ENCODE data around the gene TCF12.

The TCF12 gene

DNA sequence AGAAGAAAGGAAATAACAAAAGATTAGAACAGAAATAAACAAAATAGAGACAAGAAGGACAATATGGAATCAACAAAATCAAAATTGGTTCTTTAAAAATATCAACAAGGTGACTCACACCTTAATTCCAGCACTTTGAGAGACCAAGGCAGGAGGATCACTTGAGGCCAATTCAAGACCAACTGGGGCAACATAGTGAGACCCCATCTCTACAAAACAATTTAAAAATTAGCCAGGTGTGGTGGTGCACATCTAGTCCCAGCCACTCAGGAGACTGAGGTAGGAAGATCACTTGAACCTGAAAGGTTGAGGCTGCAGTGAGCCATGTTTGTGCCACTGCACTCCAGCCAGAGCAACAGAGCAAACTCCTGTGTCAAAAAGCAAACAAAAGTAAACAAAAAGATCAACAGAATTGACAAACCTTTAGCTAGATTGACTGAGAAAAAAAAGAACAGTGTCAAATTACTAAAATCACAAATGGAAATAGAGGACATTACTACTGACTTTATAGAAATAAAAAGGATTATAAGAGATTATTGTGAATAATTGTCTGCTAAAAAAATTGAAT is 267.1 kb downstream of the TCF12 start:
- no peak for DNase-seq

DNA sequence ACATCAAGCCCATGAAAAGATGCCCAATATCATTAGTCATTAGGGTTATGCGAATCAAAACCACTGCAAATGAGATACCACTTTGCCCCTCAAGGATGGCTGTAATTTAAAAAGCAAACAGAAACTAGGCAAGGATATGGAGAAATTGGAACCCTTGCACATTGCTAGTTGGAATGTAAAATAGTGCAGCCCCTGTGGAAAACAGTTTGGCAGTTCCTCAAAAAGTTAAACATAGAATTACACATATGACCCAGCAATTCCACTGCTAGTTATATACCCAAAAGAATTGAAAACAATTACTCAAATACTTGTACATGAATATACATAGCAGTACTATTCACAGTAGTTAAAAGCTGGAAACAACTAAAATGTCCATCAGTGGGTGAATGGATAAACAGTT is 271.0 kb downstream of the TCF12 start:
- DNase-seq, result no peak

DNA sequence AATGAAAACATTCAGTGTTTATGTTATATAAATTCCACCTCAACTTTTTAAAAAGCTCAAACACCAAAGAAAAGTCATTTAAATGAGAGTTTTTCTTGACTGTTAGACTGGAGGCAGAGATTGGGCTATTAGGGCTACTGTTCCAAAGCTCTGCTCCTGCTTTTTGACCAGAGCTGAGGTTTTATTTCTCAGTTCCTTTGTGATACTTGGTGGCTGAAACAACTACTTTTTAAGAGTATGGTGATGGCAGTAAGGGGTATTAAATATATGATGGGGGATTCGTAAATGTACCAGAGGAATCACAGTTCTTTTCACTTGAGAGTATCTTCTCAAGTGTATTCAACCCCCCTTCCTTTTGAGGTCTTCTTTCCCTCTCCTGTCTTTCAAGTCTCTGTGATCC is 271.8 kb downstream of the TCF12 start:
- no peak for DNase-seq

DNA sequence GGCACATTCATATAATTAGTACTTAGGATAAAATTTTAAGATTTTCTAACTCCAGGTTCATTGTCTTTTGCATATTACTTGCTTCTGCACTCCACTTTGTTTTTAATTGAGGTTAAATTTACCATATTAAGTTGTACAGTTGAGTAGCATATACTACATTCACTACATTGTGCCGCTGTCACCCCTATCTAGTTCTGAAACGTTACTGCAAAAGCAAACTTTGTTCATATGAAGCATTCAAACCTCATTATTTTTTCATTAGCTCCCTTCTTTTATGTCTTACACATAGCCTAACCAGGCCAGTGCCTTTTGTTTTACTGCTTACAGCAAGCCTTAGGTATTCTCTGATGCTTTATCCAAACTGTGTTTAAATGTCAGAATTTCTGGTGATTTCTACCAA is 274.7 kb downstream of the TCF12 start:
- no peak for DNase-seq

GRCh38 chr15:57195326-57195725 is 276.9 kb downstream of the TCF12 start:
- DNase-seq, result no peak

DNA sequence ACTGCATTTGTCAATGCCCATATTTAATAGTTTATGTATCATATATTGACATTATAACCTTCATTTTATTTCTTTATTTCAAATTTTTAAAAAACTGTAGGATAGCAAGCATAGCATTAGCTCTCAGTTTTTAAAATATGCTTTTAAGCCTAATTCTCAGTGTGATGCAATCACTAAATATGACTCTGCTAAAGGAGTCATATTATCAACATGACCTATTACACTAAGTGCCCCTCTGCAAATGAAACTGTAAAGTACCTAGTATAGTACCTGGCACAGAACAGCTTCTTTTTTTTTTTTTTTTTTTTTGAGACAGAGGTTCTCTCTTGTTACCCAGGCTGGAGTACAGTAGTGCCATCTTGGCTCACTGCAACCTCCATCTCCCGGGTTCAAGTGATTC is 278.4 kb downstream of the TCF12 start:
- DNase-seq, result peak; percentile 6

DNA sequence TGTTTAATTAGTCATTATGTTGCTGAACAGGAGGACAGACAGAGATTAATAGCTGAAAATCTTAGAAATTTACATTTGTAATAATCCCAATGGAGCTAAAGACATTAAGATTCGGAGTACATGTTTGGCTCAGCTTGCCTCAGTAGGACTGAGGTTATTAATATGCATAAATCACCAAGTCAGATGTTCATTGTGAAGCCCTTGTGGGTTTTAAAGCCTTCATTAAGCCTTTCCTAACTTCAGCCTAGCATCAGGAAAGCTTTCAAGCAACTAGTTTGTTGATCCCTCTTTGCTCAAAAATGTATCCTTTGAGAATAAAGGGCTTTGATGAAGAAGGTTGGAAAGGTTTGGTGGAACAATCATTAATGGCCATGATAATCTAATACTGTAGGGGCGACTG is 279.7 kb downstream of the TCF12 start:
- DNase-seq, result no peak

- peak; percentile 82 for DNase-seq
Measured at GRCh38 chr15:57198654-57199291, 280.3 kb downstream of the TCF12 start.

DNA sequence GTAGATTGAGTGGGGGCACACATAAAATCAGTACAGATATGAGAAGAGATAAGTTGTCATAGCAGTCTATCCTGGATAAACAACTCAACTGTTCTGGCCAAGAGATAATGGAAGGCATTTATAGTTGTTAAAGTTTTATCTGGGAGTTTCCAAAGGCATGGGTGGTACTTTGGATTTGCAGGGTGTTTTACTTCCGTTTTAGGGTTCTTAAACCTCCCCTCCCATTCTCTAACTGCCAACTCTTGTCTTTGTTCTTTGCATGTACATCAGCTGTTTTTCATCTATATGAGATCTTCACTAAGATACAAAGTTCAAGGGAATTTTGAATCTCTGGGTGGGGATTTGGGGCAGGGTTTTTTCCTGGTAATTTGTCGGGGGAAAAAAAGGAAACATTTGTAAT is 283.1 kb downstream of the TCF12 start:
- no peak for DNase-seq

DNA sequence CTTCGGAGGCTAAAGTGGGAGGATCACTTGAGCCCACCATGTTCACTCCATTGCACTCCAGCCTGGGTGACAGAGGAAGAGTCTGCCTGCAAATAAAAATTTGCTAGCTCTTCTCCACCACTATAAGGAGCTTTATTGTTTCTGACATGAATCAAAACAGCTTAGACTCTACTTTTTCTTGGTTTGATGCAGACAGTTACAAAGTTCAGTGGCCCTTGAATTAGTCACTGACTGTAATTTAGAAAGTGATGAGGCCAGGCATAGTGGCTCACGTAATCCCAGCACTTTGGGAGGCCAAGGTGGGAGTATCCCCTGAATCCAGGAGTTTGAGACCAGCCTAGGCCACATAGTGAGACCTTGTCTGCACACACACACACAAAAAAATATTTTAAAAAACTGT is 285.5 kb downstream of the TCF12 start:
- DNase-seq, result no peak

GRCh38 chr15:57205027-57205855 is 286.8 kb downstream of the TCF12 start:
- DNase-seq, result no peak

GRCh38 chr15:57205996-57206395 is 287.6 kb downstream of the TCF12 start:
- DNase-seq, result no peak

DNA sequence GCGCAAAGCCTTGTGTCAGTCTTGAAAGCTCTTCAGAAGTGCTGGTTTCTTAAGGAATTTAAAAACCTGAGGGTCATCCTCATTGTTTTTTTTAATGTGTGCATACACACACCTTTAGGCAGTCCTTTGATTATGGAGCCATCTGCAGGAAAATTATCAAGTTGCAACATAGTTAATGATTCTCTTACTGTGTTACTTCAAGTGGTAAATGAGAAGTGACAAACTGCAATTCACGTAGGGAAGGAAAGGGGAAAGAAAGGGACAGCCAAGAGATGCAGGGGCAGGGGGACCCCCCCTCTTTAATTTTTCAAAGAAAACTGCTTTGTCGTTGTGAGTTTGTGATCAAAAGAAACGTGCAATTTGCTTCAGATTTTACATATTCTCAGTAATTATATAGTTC is 295.4 kb downstream of the TCF12 start:
- DNase-seq, result no peak

DNA sequence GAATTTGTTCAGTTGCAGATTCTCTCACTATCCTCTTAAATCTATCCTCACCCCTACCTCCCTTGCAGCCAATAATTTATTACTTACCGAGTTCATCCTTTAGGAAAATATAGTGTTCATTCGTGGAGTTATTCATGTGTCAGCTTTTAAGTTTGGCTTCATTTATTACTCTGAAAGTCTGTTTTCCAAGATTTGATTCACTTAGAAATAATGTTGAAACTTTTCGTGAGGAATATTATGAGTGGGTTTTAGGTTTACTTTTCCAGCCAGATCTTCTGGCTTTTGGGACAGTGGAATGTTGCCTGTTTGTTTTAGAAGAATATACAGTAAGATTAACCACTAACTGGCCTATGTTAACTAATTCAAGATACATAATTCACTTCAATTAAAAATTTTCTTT is 296.9 kb downstream of the TCF12 start:
- no peak for DNase-seq

DNA sequence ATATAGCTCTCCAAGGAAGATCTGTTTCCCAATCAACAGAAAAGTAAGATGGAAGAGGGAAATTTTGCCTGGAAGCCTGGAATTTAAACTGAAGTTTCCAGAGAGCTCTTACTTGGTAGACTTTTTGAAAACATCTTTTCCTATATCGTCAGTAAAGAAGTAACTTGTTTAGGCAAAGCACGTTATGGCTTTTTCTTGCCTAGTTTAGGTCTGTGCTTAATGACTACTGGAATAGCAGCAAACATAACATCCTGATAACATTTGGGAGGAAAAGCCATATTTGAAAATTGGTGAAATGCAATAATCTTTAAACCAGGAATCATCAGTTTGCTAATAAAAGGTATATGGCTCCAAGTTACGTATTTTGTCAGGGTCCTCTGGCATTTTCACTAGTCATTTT is 297.4 kb downstream of the TCF12 start:
- DNase-seq, result no peak

DNA sequence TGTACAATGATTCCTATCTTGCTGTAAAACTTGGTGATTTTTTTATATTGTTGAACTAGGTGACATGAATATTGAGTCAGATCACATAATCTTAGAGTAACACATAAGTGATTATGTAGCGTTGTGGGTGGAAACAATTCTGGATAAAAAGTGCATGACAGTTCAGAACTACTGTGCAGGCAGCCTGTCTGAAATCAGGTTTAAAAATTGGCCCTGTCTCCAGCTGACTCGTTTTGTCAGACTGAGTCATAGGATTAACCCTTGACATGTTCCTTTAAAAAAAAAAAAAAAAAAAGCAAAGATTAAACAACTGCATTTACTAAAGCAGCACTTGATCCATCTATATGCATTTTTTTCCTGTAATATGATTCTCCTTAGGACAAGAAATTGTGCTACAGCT is 297.8 kb downstream of the TCF12 start:
- no peak for DNase-seq

DNA sequence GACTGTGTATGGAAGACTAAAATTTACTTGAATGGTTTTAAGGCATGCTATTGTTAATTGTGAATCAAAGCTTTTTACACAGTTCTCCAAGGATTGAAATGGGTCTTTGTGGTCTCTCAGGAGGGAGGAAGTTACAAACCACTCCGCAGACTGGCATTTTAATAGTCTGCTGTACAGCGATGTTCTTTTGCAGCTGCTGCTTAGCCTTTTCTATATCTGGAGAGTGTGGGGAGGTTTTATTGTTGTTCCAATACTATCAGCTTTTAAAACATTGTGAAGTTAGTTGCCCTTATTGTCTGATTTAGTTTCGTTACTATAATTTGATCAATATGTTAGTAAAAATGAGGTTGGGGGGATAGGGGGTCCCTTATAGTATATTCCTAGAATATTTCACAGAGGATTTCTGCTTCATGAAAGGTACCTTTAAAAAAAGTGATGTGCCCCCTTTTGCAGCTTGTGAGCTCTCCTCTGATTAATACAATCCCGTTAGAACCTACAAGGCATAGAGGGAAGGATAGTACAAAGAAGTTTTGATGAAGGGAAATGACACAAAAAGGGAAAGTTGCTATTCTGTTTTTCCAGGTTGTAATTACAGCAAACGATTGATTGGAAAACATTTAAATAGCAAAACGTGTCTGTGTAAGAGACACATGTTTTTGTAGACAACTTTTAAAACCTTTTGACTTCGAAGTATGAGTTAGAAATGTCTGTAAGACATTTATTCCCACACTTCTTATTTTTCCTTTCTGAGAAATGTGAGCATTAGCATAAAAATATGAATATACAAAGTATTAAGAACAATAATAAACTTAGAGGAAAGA is 299.5 kb downstream of the TCF12 start:
- no peak for DNase-seq

GRCh38 chr15:57218826-57219576 is 300.6 kb downstream of the TCF12 start:
- peak; percentile 82 for DNase-seq

DNA sequence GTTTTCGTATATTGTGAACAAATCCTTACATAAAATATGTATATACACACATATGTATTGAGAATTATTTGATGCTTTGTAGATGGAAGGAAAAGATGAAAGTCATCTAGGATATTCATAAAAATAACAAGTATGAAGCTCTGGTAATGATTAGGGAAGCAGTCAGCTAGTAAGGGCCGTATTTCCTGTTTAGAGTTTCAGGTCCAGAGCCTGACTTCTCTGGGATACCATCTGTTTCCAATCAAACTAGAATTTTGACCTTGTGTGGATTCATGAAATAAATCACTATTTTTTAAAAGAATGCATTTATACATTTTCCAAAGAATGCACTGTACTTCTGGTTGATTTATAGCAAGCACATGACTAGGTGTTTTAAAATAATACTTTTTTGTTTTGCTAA is 301.8 kb downstream of the TCF12 start:
- no peak for DNase-seq

- no peak for DNase-seq
Measured at GRCh38 chr15:57221134-57221533, 302.7 kb downstream of the TCF12 start.

DNA sequence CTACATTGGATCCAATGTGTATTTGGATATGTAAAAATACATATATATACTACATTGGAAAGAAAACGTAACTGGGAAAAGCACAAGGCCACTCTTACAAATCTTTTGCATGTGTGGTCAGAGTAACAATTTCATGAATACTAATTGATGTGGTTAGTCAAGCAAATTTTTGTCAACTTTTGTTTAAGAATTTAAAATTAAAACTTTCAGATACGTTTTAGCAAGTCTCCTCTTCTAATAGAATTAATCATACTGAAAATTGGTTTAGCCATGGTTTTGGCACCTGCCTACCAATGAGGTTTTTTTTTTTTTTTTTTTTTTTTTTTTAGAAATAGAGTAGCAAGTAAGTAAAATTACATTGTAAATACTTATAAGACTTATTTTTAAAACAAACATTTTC is 304.9 kb downstream of the TCF12 start:
- no peak for DNase-seq

GRCh38 chr15:57223887-57224286 is 305.4 kb downstream of the TCF12 start:
- no peak for DNase-seq

- no peak for DNase-seq
Measured at GRCh38 chr15:57224664-57225063, 306.2 kb downstream of the TCF12 start.

All from DMS153 (cell line).